CD14-positive monocyte (primary cell): ENCODE data around the gene SIX5. TPM values are rescaled to one million over a fixed set of nuclear protein-coding genes. Genes with fewer than 3 reads are reported as not detected.
"Not testable (repeated sequence)": the region's sequence is repeated elsewhere in the genome, so short reads cannot be mapped to it uniquely, and the experiment has no call there.

Source experiments
- DNase-seq, 3 donors: peaks; one replicate each; pipeline ENCODE4 v3.0.0-alpha.2; 2011 to 2022
- H2AFZ ChIP-seq: 2 replicates; pipeline ENCODE4 v1.6.0; 2012; ENCODE audit warnings: mild to moderate bottlenecking, low read depth, low read length, inconsistent platforms; ENCODE audit not compliant: insufficient read depth, poor library complexity, severe bottlenecking
- H3K27ac ChIP-seq, 2 donors: 1 replicate in 1 of 2; 2 replicates in 1 of 2; pipeline ENCODE4 v1.5.1; 2012 to 2013; ENCODE audit warnings: low read length in 2 of 2, control low read depth in 1 of 2, inconsistent platforms in 1 of 2, low read depth in 1 of 2, mild to moderate bottlenecking in 1 of 2
- H3K27me3 ChIP-seq, 2 donors: one replicate each; pipeline versions ENCODE4 v1.6.0 to v1.6.1; 2011 to 2013; ENCODE audit warnings: low read length in 2 of 2; ENCODE audit not compliant: control insufficient read depth in 2 of 2, insufficient read depth in 2 of 2
- H3K36me3 ChIP-seq, 2 donors: replicated peaks in 1 of 2; 1 replicate in 1 of 2; 2 replicates in 1 of 2; pipeline versions ENCODE4 v1.5.1 to v1.6.1; 2012 to 2013; ENCODE audit warnings: low read length in 2 of 2, control low read depth in 1 of 2, inconsistent platforms in 1 of 2, mild to moderate bottlenecking in 1 of 2; ENCODE audit not compliant: insufficient read depth in 2 of 2, control insufficient read depth in 1 of 2
- H3K4me1 ChIP-seq, 2 donors: 1 replicate in 1 of 2; 2 replicates in 1 of 2; pipeline versions ENCODE4 v1.5.1 to v1.6.1; 2012 to 2013; ENCODE audit warnings: low read length in 2 of 2, control low read depth in 1 of 2, inconsistent platforms in 1 of 2, mild to moderate bottlenecking in 1 of 2, moderate library complexity in 1 of 2; ENCODE audit not compliant: insufficient read depth in 2 of 2, control insufficient read depth in 1 of 2
- H3K4me2 ChIP-seq: replicated peaks from 2 replicates; pipeline ENCODE3; 2012; ENCODE audit warnings: low read length, moderate library complexity, mild to moderate bottlenecking; ENCODE audit not compliant: poor library complexity, severe bottlenecking; ENCODE audit errors: extremely low read depth
- H3K4me3 ChIP-seq, 3 experiments: fragments of 200-600 bp in 1 of 3; sonication (generic) in 1 of 3; replicated peaks in 1 of 3; 1 replicate in 2 of 3; 2 replicates in 1 of 3; pipeline ENCODE4 v1.5.1; 2011 to 2013; ENCODE audit warnings: low read length in 3 of 3, mild to moderate bottlenecking in 3 of 3, control low read depth in 2 of 3, low read depth in 2 of 3, inconsistent platforms in 1 of 3, moderate library complexity in 1 of 3
- H3K79me2 ChIP-seq: 2 replicates; pipeline ENCODE4 v1.6.0; 2012; ENCODE audit warnings: mild to moderate bottlenecking, control low read depth, inconsistent platforms, low read length, moderate library complexity; ENCODE audit not compliant: insufficient read depth
- H3K9ac ChIP-seq: 2 replicates; pipeline ENCODE4 v1.6.0; 2017; ENCODE audit warnings: low read length, mild to moderate bottlenecking; ENCODE audit not compliant: insufficient read depth, poor library complexity, severe bottlenecking
- H3K9me3 ChIP-seq, 2 donors: replicated peaks in 1 of 2; 1 replicate in 1 of 2; 2 replicates in 1 of 2; pipeline versions ENCODE4 v1.5.1 to v1.6.1; 2012 to 2013; ENCODE audit warnings: low read length in 2 of 2, control low read depth in 1 of 2; ENCODE audit not compliant: control insufficient read depth in 1 of 2, insufficient read depth in 1 of 2
- H4K20me1 ChIP-seq: 2 replicates; pipeline ENCODE4 v1.6.0; 2012; ENCODE audit warnings: mild to moderate bottlenecking, low read length, control low read depth, moderate library complexity; ENCODE audit not compliant: insufficient read depth
- H3K27ac Mint-ChIP-seq, 7 donors: one replicate each; pipeline ENCODE4 v1.8.0; 2020; ENCODE audit warnings: mild to moderate bottlenecking in 7 of 7, mixed read lengths in 7 of 7, moderate library complexity in 6 of 7, inconsistent platforms in 2 of 7
- H3K27me3 Mint-ChIP-seq, 3 donors: one replicate each; pipeline ENCODE4 v1.8.0; 2021 to 2022; ENCODE audit warnings: low read depth in 3 of 3, mild to moderate bottlenecking in 3 of 3, mixed read lengths in 3 of 3, moderate library complexity in 3 of 3, inconsistent platforms in 1 of 3
- H3K36me3 Mint-ChIP-seq, 2 donors: one replicate each; pipeline ENCODE4 v1.8.0; 2020; ENCODE audit warnings: mixed read lengths in 2 of 2, inconsistent platforms in 1 of 2, mild to moderate bottlenecking in 1 of 2
- H3K4me1 Mint-ChIP-seq: one replicate; pipeline ENCODE4 v1.8.0; 2020; ENCODE audit warnings: mild to moderate bottlenecking, mixed read lengths
- H3K4me3 Mint-ChIP-seq, 2 donors: one replicate each; pipeline ENCODE4 v1.8.0; 2020; ENCODE audit warnings: mild to moderate bottlenecking in 2 of 2, mixed read lengths in 2 of 2, moderate library complexity in 1 of 2
- H3K9me3 Mint-ChIP-seq, 7 donors: one replicate each; pipeline ENCODE4 v1.8.0; 2020 to 2022; ENCODE audit warnings: mixed read lengths in 7 of 7, mild to moderate bottlenecking in 6 of 7, moderate library complexity in 6 of 7, inconsistent platforms in 2 of 7
- WGBS: methylation state at CpG from one replicate; pipeline ENCODE4 v1.1.5; 2013; ENCODE audit warnings: missing lambda C conversion rate; ENCODE audit not compliant: insufficient coverage; 5-methylcytosine and 5-hydroxymethylcytosine counted together
- intact Hi-C, 2 donors: fragments of 100-400 bp; cut with micrococcal nuclease; formaldehyde crosslinking; loops; one replicate each; pipeline versions ENCODE4 v1.15.0 to v1.15.1; 2023
- polyA plus RNA-seq, 3 donors: library from polyadenylated mRNA; depleted of rRNA in 1 of 3; unstranded in 2 of 3; stranded (reverse) in 1 of 3; fragments of 300-500 nt in 2 of 3; fragments of >200 nt in 1 of 3; fragmentation: Illumina TruSeq in 2 of 3; gene quantifications; 1 replicate in 2 of 3; 2 replicates in 1 of 3; pipeline ENCODE4 v1.2.3, GENCODE V29; 2012 to 2021
- TF ChIP-seq, protein P1 (sequence below): fragments of 200-600 bp; IDR thresholded peaks from one replicate; pipeline ENCODE4 v1.8.0; 2022; ENCODE audit warnings: antibody characterized with exemption, mild to moderate bottlenecking

Gene SIX5
- polyA plus RNA-seq, 3 donors = 0.04 TPM; not detected in 2

DNA sequence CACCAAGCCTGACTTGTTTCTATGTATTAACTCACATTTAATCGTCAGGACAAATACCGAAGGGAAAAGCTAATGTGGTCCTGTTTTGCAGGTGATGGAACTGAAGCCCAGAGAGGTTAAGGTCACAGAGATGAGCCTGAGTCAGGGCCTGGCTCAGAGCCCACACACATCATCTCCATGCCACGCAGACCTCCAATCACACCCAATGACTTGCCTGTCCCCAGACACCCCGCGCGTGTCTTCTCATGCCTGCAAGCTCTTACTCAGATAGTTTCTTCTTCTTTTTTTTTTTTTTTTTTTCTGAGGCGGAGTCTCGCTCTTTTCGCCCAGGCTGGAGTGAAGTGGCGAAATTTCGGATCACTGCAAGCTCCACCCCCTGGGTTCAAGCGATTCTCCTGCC is 16.4 kb downstream of the SIX5 start:
- H3K4me2 ChIP-seq = no peak overlapping the region
- peaks cover 0 to 2% of the 10 kb centered on the region in 2 donors for H3K27me3 ChIP-seq
- H3K27ac ChIP-seq = no peak overlapping the region
- no peaks in the 10 kb centered on the region for H3K4me1 ChIP-seq
- no peak overlapping the region for H3K4me3 Mint-ChIP-seq
- DNase-seq = no peak
- H4K20me1 ChIP-seq = no peaks in the 10 kb centered on the region
- no peaks in the 10 kb centered on the region for H3K4me1 Mint-ChIP-seq
- TF ChIP-seq, protein P1, sequence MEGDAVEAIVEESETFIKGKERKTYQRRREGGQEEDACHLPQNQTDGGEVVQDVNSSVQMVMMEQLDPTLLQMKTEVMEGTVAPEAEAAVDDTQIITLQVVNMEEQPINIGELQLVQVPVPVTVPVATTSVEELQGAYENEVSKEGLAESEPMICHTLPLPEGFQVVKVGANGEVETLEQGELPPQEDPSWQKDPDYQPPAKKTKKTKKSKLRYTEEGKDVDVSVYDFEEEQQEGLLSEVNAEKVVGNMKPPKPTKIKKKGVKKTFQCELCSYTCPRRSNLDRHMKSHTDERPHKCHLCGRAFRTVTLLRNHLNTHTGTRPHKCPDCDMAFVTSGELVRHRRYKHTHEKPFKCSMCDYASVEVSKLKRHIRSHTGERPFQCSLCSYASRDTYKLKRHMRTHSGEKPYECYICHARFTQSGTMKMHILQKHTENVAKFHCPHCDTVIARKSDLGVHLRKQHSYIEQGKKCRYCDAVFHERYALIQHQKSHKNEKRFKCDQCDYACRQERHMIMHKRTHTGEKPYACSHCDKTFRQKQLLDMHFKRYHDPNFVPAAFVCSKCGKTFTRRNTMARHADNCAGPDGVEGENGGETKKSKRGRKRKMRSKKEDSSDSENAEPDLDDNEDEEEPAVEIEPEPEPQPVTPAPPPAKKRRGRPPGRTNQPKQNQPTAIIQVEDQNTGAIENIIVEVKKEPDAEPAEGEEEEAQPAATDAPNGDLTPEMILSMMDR = no peak
- WGBS = 95% methylated on average over 8 of the region's 12 CpGs
- peaks cover 0 to 8% (median 0%) of the 10 kb centered on the region in 7 donors for H3K9me3 Mint-ChIP-seq
- H3K9me3 ChIP-seq = no peaks in the 10 kb centered on the region
- H3K79me2 ChIP-seq = no peaks in the 10 kb centered on the region
- peaks cover 25 to 42% (median 34%) of the 10 kb centered on the region in 3 donors for H3K27me3 Mint-ChIP-seq
- no peak overlapping the region for H3K4me3 ChIP-seq
- H3K36me3 ChIP-seq = no peaks in the 10 kb centered on the region
- H3K36me3 Mint-ChIP-seq = no peaks in the 10 kb centered on the region
- no peak overlapping the region for H3K9ac ChIP-seq
- H3K27ac Mint-ChIP-seq = no peak overlapping the region
- H2AFZ ChIP-seq = no peak overlapping the region
- intact Hi-C loops = no loop called here

DNA sequence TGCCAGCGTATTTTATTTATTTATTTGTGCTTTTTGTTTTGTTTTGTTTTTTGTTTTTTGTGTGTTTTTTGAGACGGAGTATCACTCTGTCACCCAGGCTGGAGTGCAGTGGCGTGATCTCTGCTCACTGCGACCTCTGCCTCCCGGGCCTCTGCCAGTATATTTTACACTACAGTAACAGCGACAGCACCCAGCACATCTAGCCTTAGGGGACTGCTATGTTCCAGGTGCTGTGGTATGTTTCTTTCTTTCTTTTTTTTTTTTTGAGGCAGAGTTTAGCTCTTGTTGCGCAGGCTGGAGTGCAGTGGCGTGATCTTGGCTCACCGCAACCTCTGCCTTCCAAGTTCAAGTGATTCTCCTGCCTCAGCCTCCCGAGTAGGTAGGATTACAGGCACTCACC is 17.6 kb downstream of the SIX5 start:
- no CpG with 5 or more reads among the region's 10 CpGs for WGBS
- H3K4me1 ChIP-seq, H3K9me3 ChIP-seq, H3K9me3 Mint-ChIP-seq, H3K36me3 Mint-ChIP-seq, DNase-seq, H3K27ac Mint-ChIP-seq, H2AFZ ChIP-seq, H4K20me1 ChIP-seq, H3K9ac ChIP-seq, H3K4me1 Mint-ChIP-seq, H3K4me2 ChIP-seq, H3K79me2 ChIP-seq, intact Hi-C loops, H3K36me3 ChIP-seq, H3K4me3 Mint-ChIP-seq, H3K4me3 ChIP-seq, H3K27ac ChIP-seq, H3K27me3 ChIP-seq: not testable (repeated sequence)
- H3K27me3 Mint-ChIP-seq = peaks cover 29 to 44% (median 40%) of the 10 kb centered on the region in 3 donors
